Tibial nerve (tissue), 4 donors: ENCODE measurements around the gene GTF3C6. TPM values are rescaled to one million over a fixed set of nuclear protein-coding genes. Genes with fewer than 3 reads are reported as not detected.
"Not testable (repeated sequence)": the region's sequence is repeated elsewhere in the genome, so short reads cannot be mapped to it uniquely, and the experiment has no call there.

ENCODE experiments used
- DNase-seq, 2 donors: peaks; one replicate each; pipeline ENCODE4 v3.0.0-alpha.2; 2019; ENCODE audit warnings: low spot score in 2 of 2
- H3K27ac ChIP-seq, 4 donors: fragments of 200-600 bp; sonication (generic) in 3 of 4; one replicate each; pipeline ENCODE4 v1.5.1; 2017 to 2019; ENCODE audit warnings: mild to moderate bottlenecking in 1 of 4
- H3K27me3 ChIP-seq, 2 donors: fragments of 200-600 bp; sonication (generic) in 1 of 2; one replicate each; pipeline versions ENCODE4 v1.5.1 to v1.6.0; 2017 to 2019
- H3K36me3 ChIP-seq, 3 donors: fragments of 200-600 bp; sonication (generic); one replicate each; pipeline ENCODE4 v1.5.1; 2018 to 2019
- H3K4me1 ChIP-seq, 4 donors: fragments of 200-600 bp; sonication (generic) in 3 of 4; one replicate each; pipeline ENCODE4 v1.5.1; 2017 to 2019
- H3K4me3 ChIP-seq, 4 donors: fragments of 200-600 bp; sonication (generic) in 3 of 4; one replicate each; pipeline ENCODE4 v1.5.1; 2017 to 2019; ENCODE audit warnings: mild to moderate bottlenecking in 1 of 4, moderate library complexity in 1 of 4
- H3K9me3 ChIP-seq, 4 donors: fragments of 200-600 bp; sonication (generic) in 3 of 4; one replicate each; pipeline ENCODE4 v1.5.1; 2017 to 2019
- CTCF ChIP-seq, 5 experiments: fragments of 200-600 bp in 3 of 5; fragments of 450-650 bp in 2 of 5; sonication (generic) in 3 of 5; IDR thresholded peaks; one replicate each; pipeline ENCODE4 v1.5.1; 2016 to 2019; ENCODE audit warnings: antibody characterized with exemption in 5 of 5, mild to moderate bottlenecking in 3 of 5, moderate library complexity in 2 of 5
- EP300 ChIP-seq, 2 donors: sonication (generic); formaldehyde crosslinking; IDR thresholded peaks; one replicate each; pipeline ENCODE4 v1.6.1; 2017; ENCODE audit warnings: antibody characterized with exemption in 2 of 2, mild to moderate bottlenecking in 1 of 2
- POLR2A ChIP-seq, 2 donors: fragments of 450-650 bp; IDR thresholded peaks; one replicate each; pipeline ENCODE4 v1.6.1; 2017; ENCODE audit warnings: antibody characterized with exemption in 2 of 2, mild to moderate bottlenecking in 2 of 2, moderate library complexity in 2 of 2
- WGBS, 2 donors: methylation state at CpG; one replicate each; pipeline ENCODE4 v1.1.5; 2018; 5-methylcytosine and 5-hydroxymethylcytosine counted together
- total RNA-seq, 4 donors: library from RNA; depleted of rRNA; stranded (reverse); fragments of >200 nt; gene quantifications; one replicate each; pipeline ENCODE4 v1.1.0, GENCODE V29; 2016

The GTF3C6 gene
- total RNA-seq, 4 donors from 2014 or later = 13.5 to 28.8 (median 22.5) TPM

GRCh38 chr6:111013144-111013915, 54.8 kb downstream of the GTF3C6 start:
- Histone ChIP-seq H3K27ac (peak overlapping the region in 1 of 4 donors; percentile 50), H3K36me3 (peaks cover 0 to 57% (median 10%) of the 10 kb centered on the region in 3 donors), H3K27me3 (no peaks in the 10 kb centered on the region), H3K4me3 (no peak overlapping the region), H3K4me1 (peaks cover 0 to 26% (median 4%) of the 10 kb centered on the region in 4 donors), H3K9me3 (no peaks in the 10 kb centered on the region)
- no peak for TF ChIP-seq POLR2A (IDR thresholded peaks at IDR 0.05)
- TF ChIP-seq EP300 (IDR thresholded peaks at IDR 0.05) = no peak
- WGBS, 2 donors = 44 to 49% methylated on average over 4 of the region's 4 CpGs
- no peak for DNase-seq

- Histone ChIP-seq H3K36me3 (peaks cover 0 to 57% (median 6%) of the 10 kb centered on the region in 3 donors), H3K27ac (no peak overlapping the region), H3K9me3 (no peaks in the 10 kb centered on the region), H3K4me1 (peaks cover 0 to 26% (median 4%) of the 10 kb centered on the region in 4 donors), H3K4me3 (no peak overlapping the region), H3K27me3 (no peaks in the 10 kb centered on the region)
- TF ChIP-seq POLR2A (IDR thresholded peaks at IDR 0.05) (no peak), EP300 (IDR thresholded peaks at IDR 0.05) (no peak), CTCF (IDR thresholded peaks at IDR 0.05) (no peak)
- DNase-seq = no peak
- 79 to 91% methylated on average over 3 of the region's 3 CpGs for WGBS, 2 donors
Measured at GRCh38 chr6:111015389-111016124, 57.1 kb downstream of the GTF3C6 start.

- 90 to 98% methylated on average over 16 to 30 of the region's 37 CpGs for WGBS, 2 donors
- DNase-seq = not testable (repeated sequence)
Measured at GRCh38 chr6:111017241-111017640, 58.7 kb downstream of the GTF3C6 start.

More at GRCh38 chr6:111017241-111017640, 58.7 kb downstream of the GTF3C6 start:
- H3K27me3 ChIP-seq, H3K27ac ChIP-seq, H3K9me3 ChIP-seq, H3K4me3 ChIP-seq: not testable (repeated sequence)
- Histone ChIP-seq H3K36me3 (peaks cover 0 to 63% (median 6%) of the 10 kb centered on the region in 3 donors), H3K4me1 (peaks cover 0 to 17% (median 4%) of the 10 kb centered on the region in 4 donors)

Other genes with a start within 250 kb of the GTF3C6 start
- 10 to 100 TPM; 18.6 to 29.3 (median 24.3) TPM for gene CDK19, start 143.2 kb upstream of the GTF3C6 start, total RNA-seq
- gene AMD1, start 83.9 kb upstream of the GTF3C6 start, total RNA-seq = 10 to 100 TPM; 61.8 to 95.0 (median 81.8) TPM
- gene RPF2, start 23.3 kb downstream of the GTF3C6 start, total RNA-seq = 10 to 100 TPM; 16.7 to 31.5 (median 19.4) TPM
- 10 to 100 TPM in 1 of 4 donors, 1 to 10 TPM in 2, under 1 TPM in 1; 0.20 to 32.7 (median 1.3) TPM for gene SLC16A10, start 128.8 kb downstream of the GTF3C6 start, total RNA-seq